Measurements from ENCODE around the gene TPCN1.

DNA sequence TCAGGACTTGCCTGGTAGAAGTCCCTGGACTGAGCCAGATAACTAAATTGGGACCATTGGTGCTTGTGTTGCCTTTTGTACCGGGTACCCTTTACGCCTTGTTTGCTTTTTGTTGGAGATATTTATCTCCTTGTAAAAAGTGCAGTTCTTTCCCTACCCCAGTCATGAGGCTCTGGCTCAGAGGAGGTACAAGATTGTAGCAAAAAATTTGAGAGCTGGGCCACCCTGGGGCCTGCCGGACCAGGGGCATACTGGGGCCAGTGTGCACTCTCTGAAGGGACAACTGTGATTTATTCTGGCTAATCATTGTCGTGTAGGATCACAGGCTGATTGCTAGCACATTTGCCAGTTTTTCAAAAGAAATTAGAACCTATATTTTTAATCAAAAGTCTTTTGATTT is 13.2 kb downstream of the TPCN1 start:
- TF ChIP-seq, protein P1, sequence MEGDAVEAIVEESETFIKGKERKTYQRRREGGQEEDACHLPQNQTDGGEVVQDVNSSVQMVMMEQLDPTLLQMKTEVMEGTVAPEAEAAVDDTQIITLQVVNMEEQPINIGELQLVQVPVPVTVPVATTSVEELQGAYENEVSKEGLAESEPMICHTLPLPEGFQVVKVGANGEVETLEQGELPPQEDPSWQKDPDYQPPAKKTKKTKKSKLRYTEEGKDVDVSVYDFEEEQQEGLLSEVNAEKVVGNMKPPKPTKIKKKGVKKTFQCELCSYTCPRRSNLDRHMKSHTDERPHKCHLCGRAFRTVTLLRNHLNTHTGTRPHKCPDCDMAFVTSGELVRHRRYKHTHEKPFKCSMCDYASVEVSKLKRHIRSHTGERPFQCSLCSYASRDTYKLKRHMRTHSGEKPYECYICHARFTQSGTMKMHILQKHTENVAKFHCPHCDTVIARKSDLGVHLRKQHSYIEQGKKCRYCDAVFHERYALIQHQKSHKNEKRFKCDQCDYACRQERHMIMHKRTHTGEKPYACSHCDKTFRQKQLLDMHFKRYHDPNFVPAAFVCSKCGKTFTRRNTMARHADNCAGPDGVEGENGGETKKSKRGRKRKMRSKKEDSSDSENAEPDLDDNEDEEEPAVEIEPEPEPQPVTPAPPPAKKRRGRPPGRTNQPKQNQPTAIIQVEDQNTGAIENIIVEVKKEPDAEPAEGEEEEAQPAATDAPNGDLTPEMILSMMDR (IDR thresholded peaks at IDR 0.05 in 2 of 3, conservative IDR thresholded peaks at IDR 0.05 in 1 of 3; ENCODE audit: borderline replicate concordance in 1 of 3, insufficient read depth in 1 of 3, low read depth in 2 of 3, low read length in 2 of 3), result no peak
- no peak for TF ChIP-seq POLR2A (IDR thresholded peaks at IDR 0.05; ENCODE audit: borderline replicate concordance, extremely low read depth, insufficient read depth, insufficient read length)
- TF ChIP-seq SP1 (IDR thresholded peaks at IDR 0.05; ENCODE audit: low read depth), result no peak
- TF ChIP-seq ZNF274 (IDR thresholded peaks at IDR 0.05; ENCODE audit: low read depth, low read length), result no peak

Data from HCT116 (cell line).